ENCODE results near the gene GPS1.

GPS1 gene

DNA sequence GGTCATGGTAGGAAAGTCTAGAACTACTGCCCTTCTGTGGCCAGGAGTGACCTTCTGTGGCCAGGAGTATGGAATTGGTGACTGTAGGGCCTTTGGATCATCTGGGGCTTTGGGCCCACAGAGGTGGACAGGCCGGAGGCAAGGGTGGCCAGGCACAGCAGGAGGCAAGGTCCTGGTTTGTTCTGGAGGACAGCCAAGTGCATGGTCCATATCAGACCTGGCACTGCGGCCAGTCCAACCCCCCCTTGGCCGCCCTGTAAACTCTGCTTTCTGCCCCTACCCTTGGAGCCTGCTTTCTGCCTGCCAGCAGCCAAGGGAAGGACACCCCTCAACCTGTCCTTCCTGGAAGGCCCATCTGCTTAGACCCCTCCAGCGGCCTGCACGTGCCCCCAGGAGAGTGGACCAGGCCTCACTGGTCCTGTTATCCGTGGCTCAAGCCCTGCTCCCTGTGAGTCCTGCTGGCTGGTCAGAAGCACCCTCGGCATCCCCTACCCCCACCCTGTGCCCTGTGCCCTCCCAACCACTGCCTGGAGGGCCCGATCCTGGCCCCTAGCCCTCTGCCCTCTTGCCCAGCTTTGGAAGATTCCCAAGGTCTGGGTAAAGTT, 11.9 kb upstream of the GPS1 start:
- no peaks in the 10 kb centered on the region for H3K27me3 ChIP-seq (ENCODE audit: low read depth, low read length)
- H3K4me3 ChIP-seq (ENCODE audit: low read depth in 1 of 2, low read length in 2 of 2) = no peak overlapping the region
- no peaks in the 10 kb centered on the region for H3K9me3 ChIP-seq (ENCODE audit: control insufficient read depth in 1 of 2, low read length in 2 of 2)
- H3K4me1 ChIP-seq (ENCODE audit: control insufficient read depth in 1 of 2, insufficient read depth in 2 of 2, low read length in 2 of 2) = peaks cover 8 to 17% of the 10 kb centered on the region in 2 donors
- no peak overlapping the region for H3K27ac ChIP-seq (ENCODE audit: low read length)
- H3K36me3 ChIP-seq (ENCODE audit: control insufficient read depth in 1 of 2, insufficient read depth in 2 of 2, low read length in 2 of 2) = no peaks in the 10 kb centered on the region

- H3K4me3 ChIP-seq (ENCODE audit: low read depth in 1 of 2, low read length in 2 of 2) = no peak overlapping the region
- no peaks in the 10 kb centered on the region for H3K36me3 ChIP-seq (ENCODE audit: control insufficient read depth in 1 of 2, insufficient read depth in 2 of 2, low read length in 2 of 2)
- H3K27me3 ChIP-seq (ENCODE audit: low read depth, low read length) = no peaks in the 10 kb centered on the region
- H3K27ac ChIP-seq (ENCODE audit: low read length) = no peak overlapping the region
- H3K9me3 ChIP-seq (ENCODE audit: control insufficient read depth in 1 of 2, low read length in 2 of 2) = no peaks in the 10 kb centered on the region
- H3K4me1 ChIP-seq (ENCODE audit: control insufficient read depth in 1 of 2, insufficient read depth in 2 of 2, low read length in 2 of 2) = peaks cover 8 to 12% of the 10 kb centered on the region in 2 donors
Measured at GRCh38 chr17:82041144-82041814, 10.4 kb upstream of the GPS1 start.

DNA sequence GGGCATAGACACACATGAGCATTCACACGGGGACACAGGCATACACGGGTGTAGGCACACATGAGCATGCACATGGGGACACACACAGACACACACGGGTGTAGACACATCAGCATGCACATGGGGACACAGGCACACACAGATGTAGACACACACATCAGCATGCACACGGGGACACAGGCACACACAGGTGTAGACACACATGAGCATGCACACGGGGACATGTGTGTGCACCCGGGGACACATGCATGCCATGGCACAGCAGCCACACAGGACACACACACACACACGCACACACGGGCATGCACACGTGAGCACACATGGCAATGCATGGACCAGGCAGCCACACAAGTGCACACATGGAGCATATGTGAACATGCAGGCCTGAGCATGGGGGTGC, 9.0 kb upstream of the GPS1 start:
- H3K27ac ChIP-seq (ENCODE audit: low read length) = no peak overlapping the region
- no peaks in the 10 kb centered on the region for H3K9me3 ChIP-seq (ENCODE audit: control insufficient read depth in 1 of 2, low read length in 2 of 2)
- H3K27me3 ChIP-seq (ENCODE audit: low read depth, low read length) = no peaks in the 10 kb centered on the region
- no peak overlapping the region for H3K4me3 ChIP-seq (ENCODE audit: low read depth in 1 of 2, low read length in 2 of 2)
- peaks cover 5 to 8% of the 10 kb centered on the region in 2 donors for H3K36me3 ChIP-seq (ENCODE audit: control insufficient read depth in 1 of 2, insufficient read depth in 2 of 2, low read length in 2 of 2)
- peaks cover 4 to 5% of the 10 kb centered on the region in 2 donors for H3K4me1 ChIP-seq (ENCODE audit: control insufficient read depth in 1 of 2, insufficient read depth in 2 of 2, low read length in 2 of 2)

DNA sequence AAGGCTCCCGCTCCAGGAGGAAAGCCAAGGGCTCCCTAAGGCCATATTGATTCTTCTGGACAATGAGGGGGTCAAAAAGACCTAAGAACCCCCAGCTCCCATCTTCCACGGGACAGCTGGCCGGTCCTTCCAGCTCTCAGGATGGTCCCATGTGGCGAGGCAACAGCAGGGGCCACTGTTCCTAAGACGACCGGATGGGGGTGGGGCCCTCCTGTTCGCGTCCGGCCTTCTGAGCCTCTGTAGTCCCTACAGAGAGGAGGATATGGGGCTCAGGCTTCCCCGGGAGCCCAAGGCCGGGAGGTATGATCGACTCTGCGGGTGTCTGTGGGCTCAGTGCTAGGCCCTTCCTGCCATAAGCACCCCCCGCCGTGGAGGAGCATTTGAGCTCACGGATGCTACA, 8.2 kb upstream of the GPS1 start:
- H3K4me1 ChIP-seq (ENCODE audit: control insufficient read depth in 1 of 2, insufficient read depth in 2 of 2, low read length in 2 of 2) = no peaks in the 10 kb centered on the region
- no peaks in the 10 kb centered on the region for H3K9me3 ChIP-seq (ENCODE audit: control insufficient read depth in 1 of 2, low read length in 2 of 2)
- H3K4me3 ChIP-seq (ENCODE audit: low read depth in 1 of 2, low read length in 2 of 2) = no peak overlapping the region
- no peak overlapping the region for H3K27ac ChIP-seq (ENCODE audit: low read length)
- H3K27me3 ChIP-seq (ENCODE audit: low read depth, low read length) = no peaks in the 10 kb centered on the region
- peaks cover 5 to 15% of the 10 kb centered on the region in 2 donors for H3K36me3 ChIP-seq (ENCODE audit: control insufficient read depth in 1 of 2, insufficient read depth in 2 of 2, low read length in 2 of 2)

GRCh38 chr17:82045936-82046484, 5.7 kb upstream of the GPS1 start:
- no peak overlapping the region for H3K27ac ChIP-seq (ENCODE audit: low read length)
- no peaks in the 10 kb centered on the region for H3K27me3 ChIP-seq (ENCODE audit: low read depth, low read length)
- H3K9me3 ChIP-seq (ENCODE audit: control insufficient read depth in 1 of 2, low read length in 2 of 2) = no peaks in the 10 kb centered on the region
- H3K36me3 ChIP-seq (ENCODE audit: control insufficient read depth in 1 of 2, insufficient read depth in 2 of 2, low read length in 2 of 2) = peaks cover 5 to 33% of the 10 kb centered on the region in 2 donors
- peaks cover 0 to 11% of the 10 kb centered on the region in 2 donors for H3K4me1 ChIP-seq (ENCODE audit: control insufficient read depth in 1 of 2, insufficient read depth in 2 of 2, low read length in 2 of 2)
- no peak overlapping the region for H3K4me3 ChIP-seq (ENCODE audit: low read depth in 1 of 2, low read length in 2 of 2)

DNA sequence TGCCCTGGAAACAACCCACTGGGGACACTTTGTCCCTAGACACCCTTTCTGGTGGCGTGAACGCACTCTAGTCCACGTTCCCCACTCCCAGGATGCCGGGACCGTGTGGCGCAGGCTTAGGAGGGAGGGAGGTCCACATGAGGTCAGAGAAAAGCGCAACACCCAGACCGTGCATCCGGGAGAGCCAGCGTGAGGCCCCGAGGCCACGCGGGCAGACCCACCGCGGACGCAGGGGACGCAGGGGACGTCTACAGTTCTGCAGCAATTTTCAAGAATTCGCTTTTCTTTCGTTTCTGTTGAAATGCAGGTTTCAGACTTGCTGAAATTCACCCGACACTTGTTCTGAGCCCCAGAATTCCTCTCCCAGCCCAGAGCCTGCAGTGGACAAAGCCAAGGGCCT, 4.8 kb upstream of the GPS1 start:
- no peaks in the 10 kb centered on the region for H3K9me3 ChIP-seq (ENCODE audit: control insufficient read depth in 1 of 2, low read length in 2 of 2)
- no peak overlapping the region for H3K4me3 ChIP-seq (ENCODE audit: low read depth in 1 of 2, low read length in 2 of 2)
- peaks cover 5 to 33% of the 10 kb centered on the region in 2 donors for H3K36me3 ChIP-seq (ENCODE audit: control insufficient read depth in 1 of 2, insufficient read depth in 2 of 2, low read length in 2 of 2)

GRCh38 chr17:82047379-82047778, 4.3 kb upstream of the GPS1 start:
- Histone ChIP-seq H3K9me3 (ENCODE audit: control insufficient read depth in 1 of 2, low read length in 2 of 2) (no peaks in the 10 kb centered on the region), H3K27me3 (ENCODE audit: low read depth, low read length) (no peaks in the 10 kb centered on the region)

More for the DNA sequence above, 4.8 kb upstream of the GPS1 start:
- Histone ChIP-seq H3K27ac (ENCODE audit: low read length) (no peak overlapping the region), H3K4me1 (ENCODE audit: control insufficient read depth in 1 of 2, insufficient read depth in 2 of 2, low read length in 2 of 2) (peaks cover 0 to 12% of the 10 kb centered on the region in 2 donors), H3K27me3 (ENCODE audit: low read depth, low read length) (no peaks in the 10 kb centered on the region)

GRCh38 chr17:82047914-82048570, 3.7 kb upstream of the GPS1 start:
- H3K27me3 ChIP-seq (ENCODE audit: low read depth, low read length) = no peaks in the 10 kb centered on the region
- no peaks in the 10 kb centered on the region for H3K9me3 ChIP-seq (ENCODE audit: control insufficient read depth in 1 of 2, low read length in 2 of 2)
- H3K36me3 ChIP-seq (ENCODE audit: control insufficient read depth in 1 of 2, insufficient read depth in 2 of 2, low read length in 2 of 2) = peaks cover 5 to 33% of the 10 kb centered on the region in 2 donors
- H3K4me1 ChIP-seq (ENCODE audit: control insufficient read depth in 1 of 2, insufficient read depth in 2 of 2, low read length in 2 of 2) = peaks cover 0 to 22% of the 10 kb centered on the region in 2 donors
- H3K27ac ChIP-seq (ENCODE audit: low read length) = no peak overlapping the region
- no peak overlapping the region for H3K4me3 ChIP-seq (ENCODE audit: low read depth in 1 of 2, low read length in 2 of 2)

More at GRCh38 chr17:82047379-82047778, 4.3 kb upstream of the GPS1 start:
- Histone ChIP-seq H3K27ac (ENCODE audit: low read length) (no peak overlapping the region), H3K4me1 (ENCODE audit: control insufficient read depth in 1 of 2, insufficient read depth in 2 of 2, low read length in 2 of 2) (peaks cover 0 to 15% of the 10 kb centered on the region in 2 donors), H3K36me3 (ENCODE audit: control insufficient read depth in 1 of 2, insufficient read depth in 2 of 2, low read length in 2 of 2) (peaks cover 5 to 33% of the 10 kb centered on the region in 2 donors), H3K4me3 (ENCODE audit: low read depth in 1 of 2, low read length in 2 of 2) (no peak overlapping the region)

- Histone ChIP-seq H3K27me3 (ENCODE audit: low read depth, low read length) (no peaks in the 10 kb centered on the region), H3K9me3 (ENCODE audit: control insufficient read depth in 1 of 2, low read length in 2 of 2) (no peaks in the 10 kb centered on the region), H3K4me3 (ENCODE audit: low read depth in 1 of 2, low read length in 2 of 2) (no peak overlapping the region), H3K36me3 (ENCODE audit: control insufficient read depth in 1 of 2, insufficient read depth in 2 of 2, low read length in 2 of 2) (peaks cover 5 to 36% of the 10 kb centered on the region in 2 donors), H3K27ac (ENCODE audit: low read length) (no peak overlapping the region), H3K4me1 (ENCODE audit: control insufficient read depth in 1 of 2, insufficient read depth in 2 of 2, low read length in 2 of 2) (peaks cover 0 to 27% of the 10 kb centered on the region in 2 donors)
Measured at GRCh38 chr17:82048571-82048971, 3.1 kb upstream of the GPS1 start.

GRCh38 chr17:82049106-82049505, 2.6 kb upstream of the GPS1 start:
- H3K36me3 ChIP-seq (ENCODE audit: control insufficient read depth in 1 of 2, insufficient read depth in 2 of 2, low read length in 2 of 2) = peaks cover 5 to 41% of the 10 kb centered on the region in 2 donors
- H3K4me1 ChIP-seq (ENCODE audit: control insufficient read depth in 1 of 2, insufficient read depth in 2 of 2, low read length in 2 of 2) = peaks cover 0 to 29% of the 10 kb centered on the region in 2 donors
- no peaks in the 10 kb centered on the region for H3K27me3 ChIP-seq (ENCODE audit: low read depth, low read length)
- H3K27ac ChIP-seq (ENCODE audit: low read length) = no peak overlapping the region
- no peak overlapping the region for H3K4me3 ChIP-seq (ENCODE audit: low read depth in 1 of 2, low read length in 2 of 2)
- no peaks in the 10 kb centered on the region for H3K9me3 ChIP-seq (ENCODE audit: control insufficient read depth in 1 of 2, low read length in 2 of 2)

DNA sequence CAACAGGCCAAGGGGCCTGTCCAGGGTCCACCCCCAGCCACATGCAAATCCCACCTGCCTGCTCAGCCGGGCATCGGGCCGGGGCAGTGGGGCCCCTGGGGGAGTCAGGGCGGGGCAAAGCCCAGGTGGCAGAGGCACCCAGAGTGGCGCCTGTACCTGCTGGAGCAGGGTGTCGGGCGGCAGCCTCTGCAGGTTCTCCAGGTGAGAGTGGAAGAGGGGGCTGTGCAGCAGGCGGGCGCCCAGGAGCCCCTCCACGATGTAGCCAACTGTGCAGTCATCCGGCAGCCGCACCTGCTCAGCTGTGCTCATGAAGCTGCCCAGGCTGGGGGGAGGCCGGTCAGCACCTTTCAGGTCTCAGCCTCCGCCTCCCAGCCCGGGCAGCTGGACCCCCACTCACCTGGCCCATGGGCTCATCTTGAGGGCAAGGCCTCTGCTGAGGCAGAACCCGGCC, 2.2 kb upstream of the GPS1 start:
- no peaks in the 10 kb centered on the region for H3K27me3 ChIP-seq (ENCODE audit: low read depth, low read length)
- peaks cover 5 to 45% of the 10 kb centered on the region in 2 donors for H3K36me3 ChIP-seq (ENCODE audit: control insufficient read depth in 1 of 2, insufficient read depth in 2 of 2, low read length in 2 of 2)
- H3K4me3 ChIP-seq (ENCODE audit: low read depth in 1 of 2, low read length in 2 of 2) = no peak overlapping the region
- no peaks in the 10 kb centered on the region for H3K9me3 ChIP-seq (ENCODE audit: control insufficient read depth in 1 of 2, low read length in 2 of 2)
- H3K4me1 ChIP-seq (ENCODE audit: control insufficient read depth in 1 of 2, insufficient read depth in 2 of 2, low read length in 2 of 2) = peaks cover 0 to 29% of the 10 kb centered on the region in 2 donors
- no peak overlapping the region for H3K27ac ChIP-seq (ENCODE audit: low read length)
